Heart left ventricle (tissue), 16 donors: ENCODE data around the gene LBX1. TPM values are rescaled to one million over a fixed set of nuclear protein-coding genes. Genes with fewer than 3 reads are reported as not detected.

Experiments
- ATAC-seq, 4 donors: fragments of 200-7000 bp; cut with Tn5 transposase; one replicate each; pipeline ENCODE4 v1.9.1; 2020 to 2022; ENCODE audit warnings: moderate library complexity in 4 of 4, mild to moderate bottlenecking in 3 of 4, moderate number of reproducible peaks in 1 of 4
- DNase-seq, 5 donors: peaks; one replicate each; pipeline ENCODE4 v3.0.0-alpha.2; 2020
- H3K27ac ChIP-seq, 12 donors: fragments of 200-600 bp; sonication (generic) in 4 of 12; one replicate each; pipeline versions ENCODE4 v1.5.0 to v1.8.0; 2016 to 2022; ENCODE audit warnings: mild to moderate bottlenecking in 2 of 12
- H3K27me3 ChIP-seq, 9 donors: fragments of 200-600 bp; sonication (generic) in 2 of 9; one replicate each; pipeline versions ENCODE4 v1.5.1 to v1.8.0; 2016 to 2022; ENCODE audit warnings: mild to moderate bottlenecking in 3 of 9
- H3K36me3 ChIP-seq, 9 donors: fragments of 200-600 bp; sonication (generic) in 2 of 9; one replicate each; pipeline versions ENCODE4 v1.5.0 to v1.8.0; 2018 to 2022; ENCODE audit warnings: mild to moderate bottlenecking in 2 of 9
- H3K4me1 ChIP-seq, 12 donors: fragments of 200-600 bp; sonication (generic) in 4 of 12; one replicate each; pipeline versions ENCODE4 v1.5.0 to v1.8.0; 2016 to 2022; ENCODE audit warnings: mild to moderate bottlenecking in 3 of 12
- H3K4me3 ChIP-seq, 12 donors: fragments of 200-600 bp; sonication (generic) in 4 of 12; one replicate each; pipeline versions ENCODE4 v1.5.0 to v1.8.0; 2017 to 2022; ENCODE audit warnings: mild to moderate bottlenecking in 9 of 12, moderate library complexity in 4 of 12
- H3K9me3 ChIP-seq, 12 donors: fragments of 200-600 bp; sonication (generic) in 4 of 12; one replicate each; pipeline versions ENCODE4 v1.5.0 to v1.8.0; 2016 to 2022; ENCODE audit warnings: mild to moderate bottlenecking in 1 of 12
- CTCF ChIP-seq, 12 donors: fragments of 200-600 bp; sonication (generic) in 4 of 12; IDR thresholded peaks; one replicate each; pipeline versions ENCODE4 v1.5.0 to v1.8.0; 2018 to 2022; ENCODE audit warnings: antibody characterized with exemption in 12 of 12, mild to moderate bottlenecking in 5 of 12
- POLR2A ChIP-seq, 2 donors: fragments of 450-650 bp; IDR thresholded peaks; one replicate each; pipeline ENCODE4 v1.6.1; 2017; ENCODE audit warnings: antibody characterized with exemption in 2 of 2, mild to moderate bottlenecking in 2 of 2, moderate library complexity in 2 of 2
- WGBS, 4 donors: extraction: QIAGEN DNeasy Blood & Tissue Kit in 2 of 4; methylation state at CpG; one replicate each; pipeline versions ENCODE4 v1.1.5 to v1.1.7; 2013 to 2018; 5-methylcytosine and 5-hydroxymethylcytosine counted together
- intact Hi-C, 10 donors: fragments of 100-400 bp; cut with DNase I; formaldehyde crosslinking; loops; one replicate each; pipeline versions ENCODE4 v1.11.1 to v1.14.2; 2022
- polyA plus RNA-seq, 2 donors: library from polyadenylated mRNA; stranded (reverse); fragments of 200-250 nt; gene quantifications; one replicate each; pipeline ENCODE4 v1.2.3, GENCODE V29; 2013
- total RNA-seq, 9 donors: library from RNA; depleted of rRNA in 2 of 9; stranded (reverse); fragments of >200 nt in 2 of 9; fragmentation: NEBNext Ultra II Directional in 3 of 9; extraction: Animal tissue kit (Norgen Biotek cat#: 25700) in 3 of 9; gene quantifications; one replicate each; pipeline versions ENCODE4 v1.1.0 to v1.2.4, GENCODE V29; 2016 to 2023
- donor health status: ischemic (EF 13 %, LVEDD 7.1; RV severe dilation, severe dysfunction).
- donor health status: healthy with polysubstance abuse.
- donor health status: DM: no; HTN: yes; CAD: no.
- donor health status: DM: no; HTN: no; CAD: no.
- donor health status: ischemic (EF 25% LVEDD 6.9; RV normal size, moderate dysfunction).
- donor health status: ischemic (EF 25% LVEDD 5.7; RV mildly dilated, moderate dysfunction).
- donor health status: healthy.
- donor health status: DM: yes; HTN: yes; CAD: no.
- donor health status: ischemic (EF 35%, LVEDD 5.7; RV mildly dilated, moderate dysfunction).
- donor health status: nonischemic (EF 11% LVEDD 7.7; RV severe dilation, severe dysfunction).
- donor health status: DM: yes; HTN: yes; CAD: no.
- donor health status: PGD.
- donor health status: ischemic (EF 29% LVEDD 5.4; RV normal size, mild dysfunction).
- donor health status: nonischemic (EF 23%, LVEDD 6.1; RV moderate dilation, normal function).

Gene LBX1
- total and polyA plus RNA-seq, 11 donors: 0.08 TPM; not detected in 10

GRCh38 chr10:101219946-101220451 lies 9.3 kb downstream of the LBX1 start:
- Histone ChIP-seq H3K9me3 (no peaks in the 10 kb centered on the region), H3K4me1 (peaks cover 0 to 57% (median 38%) of the 10 kb centered on the region in 12 donors), H3K27ac (no peak overlapping the region), H3K27me3 (peaks cover 81 to 100% (median 100%) of the 10 kb centered on the region in 9 donors), H3K36me3 (no peaks in the 10 kb centered on the region), H3K4me3 (no peak overlapping the region)
- DNase-seq (peak in 1 of 5 donors; percentile 15), ATAC-seq (no peak)
- no peak for TF ChIP-seq CTCF (IDR thresholded peaks at IDR 0.05)
- TF ChIP-seq POLR2A (IDR thresholded peaks at IDR 0.05): no peak
- 44 to 49% (median 46%) methylated on average over 3 of the region's 3 CpGs for WGBS, 4 donors
- intact Hi-C loops: loop anchor here in 7 of 10 donors (5.0 to 10.0 kb wide), 6 partner anchors 62 to 555 kb away; partner anchors contain the start of gene FGF8 (in 2 of the 7)

GRCh38 chr10:101219139-101219945 lies 9.9 kb downstream of the LBX1 start:
- TF ChIP-seq POLR2A (IDR thresholded peaks at IDR 0.05) (no peak), CTCF (IDR thresholded peaks at IDR 0.05) (no peak)
- Histone ChIP-seq H3K36me3 (no peaks in the 10 kb centered on the region), H3K9me3 (no peaks in the 10 kb centered on the region), H3K27ac (no peak overlapping the region), H3K4me1 (peaks cover 0 to 57% (median 37%) of the 10 kb centered on the region in 12 donors), H3K4me3 (no peak overlapping the region), H3K27me3 (peaks cover 80 to 100% (median 100%) of the 10 kb centered on the region in 9 donors)
- DNase-seq (no peak), ATAC-seq (no peak)
- intact Hi-C loops: loop anchor here in 7 of 10 donors (5.0 to 10.0 kb wide), 6 partner anchors 63 to 555 kb away; partner anchors contain the start of gene FGF8 (in 2 of the 7)
- WGBS, 4 donors: 16 to 25% (median 18%) methylated on average over 13 to 26 of the region's 26 CpGs

DNA sequence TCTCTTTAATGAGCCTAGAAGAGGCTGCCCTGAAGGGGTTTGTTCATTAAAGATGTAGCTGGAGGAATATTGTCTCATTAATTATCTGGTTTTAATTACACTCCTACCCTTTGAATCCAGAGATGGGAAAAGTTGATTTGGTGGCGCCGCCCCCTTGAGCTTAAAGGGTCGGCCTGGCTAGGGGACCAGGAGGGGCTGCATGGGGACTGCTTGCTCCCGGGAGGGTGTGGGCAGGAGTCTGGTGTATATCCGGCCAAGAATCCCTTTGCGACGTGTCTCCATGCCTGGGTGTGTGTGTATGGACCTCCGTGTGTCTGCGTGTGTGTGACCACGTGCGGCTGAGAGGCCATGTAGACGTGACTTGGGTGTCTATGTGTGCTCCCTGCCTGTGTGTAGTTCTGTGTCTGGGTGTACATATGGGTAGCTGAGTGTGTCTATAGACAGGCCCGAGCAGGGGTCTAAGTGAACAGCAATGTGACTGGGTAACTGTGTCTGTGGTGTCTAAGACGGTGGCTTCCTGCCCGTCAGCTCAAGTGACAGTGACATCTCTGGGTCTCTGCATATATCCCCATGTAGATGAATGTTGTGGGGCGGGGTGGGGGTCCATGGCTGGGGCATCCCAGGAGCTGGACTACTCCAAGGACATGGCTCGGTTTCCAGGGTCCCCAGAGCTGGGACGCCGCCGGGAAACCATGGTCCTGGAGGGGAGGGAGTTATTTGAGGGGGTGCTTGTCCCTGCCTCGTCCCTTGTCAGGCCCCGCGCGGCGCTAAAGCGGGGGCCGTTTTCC lies 10.7 kb downstream of the LBX1 start:
- intact Hi-C loops: loop anchor here in 7 of 10 donors (5.0 to 10.0 kb wide), 6 partner anchors 64 to 556 kb away; partner anchors contain the start of gene FGF8 (in 2 of the 7)
- peaks cover 78 to 100% (median 99%) of the 10 kb centered on the region in 9 donors for H3K27me3 ChIP-seq
- H3K27ac ChIP-seq: no peak overlapping the region
- H3K36me3 ChIP-seq: no peaks in the 10 kb centered on the region
- DNase-seq: peak in 1 of 5 donors; percentile 11
- ATAC-seq: no peak
- H3K4me3 ChIP-seq: no peak overlapping the region
- no peaks in the 10 kb centered on the region for H3K9me3 ChIP-seq
- no peak for TF ChIP-seq POLR2A (IDR thresholded peaks at IDR 0.05)
- no peak for TF ChIP-seq CTCF (IDR thresholded peaks at IDR 0.05)
- peaks cover 0 to 58% (median 38%) of the 10 kb centered on the region in 12 donors for H3K4me1 ChIP-seq
- WGBS, 4 donors: 5 to 7% (median 6%) methylated on average over 20 to 27 of the region's 27 CpGs
